GM18526 (cell line): ENCODE measurements around the gene CHERP.

ENCODE experiments used
- POLR2A ChIP-seq: IDR thresholded peaks from 3 replicates; pipeline ENCODE4 v1.6.1; 2011; ENCODE audit not compliant: insufficient read length; ENCODE audit errors: extremely low read depth

Gene CHERP

DNA sequence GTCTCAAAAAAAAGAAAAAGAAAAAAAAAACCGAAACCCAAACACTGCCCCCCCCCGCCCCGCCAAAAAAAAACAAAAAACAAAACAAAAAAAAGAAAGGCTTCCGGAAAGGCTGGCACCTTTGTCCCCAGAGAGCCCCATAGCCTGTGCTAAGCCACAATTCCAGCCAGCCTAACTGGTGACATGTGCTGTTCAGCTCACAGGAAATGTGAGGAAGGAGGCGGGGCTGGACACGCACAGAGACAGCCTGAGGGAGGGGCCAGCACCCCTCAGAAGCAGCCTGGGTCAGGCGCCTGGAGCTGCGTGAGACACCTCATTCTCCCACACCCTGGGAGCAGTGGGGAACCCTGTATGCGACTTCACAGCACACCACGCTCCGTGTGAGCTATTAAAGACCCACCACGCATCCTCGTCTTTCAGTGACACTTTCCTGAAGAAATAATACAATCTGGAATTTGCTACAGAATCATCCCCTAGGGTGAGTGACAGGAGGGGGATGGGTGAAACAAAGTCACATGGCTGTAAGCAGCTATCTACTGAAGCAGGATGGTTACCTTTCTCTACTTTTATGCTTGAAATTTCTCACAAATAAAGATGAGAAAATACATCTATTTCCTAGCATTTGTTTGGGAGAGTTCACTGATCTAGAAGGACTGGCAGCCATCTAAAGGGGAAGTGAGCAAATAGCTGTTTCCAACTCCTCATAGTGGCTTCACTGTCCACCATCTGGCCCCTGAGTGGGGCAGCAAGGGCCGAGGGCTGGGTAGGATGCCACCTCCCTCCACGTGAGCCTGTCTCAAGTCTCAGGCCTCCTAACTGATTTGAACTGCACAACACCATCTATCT, 42.2 kb upstream of the CHERP start:
- TF ChIP-seq POLR2A: peak; percentile 97

DNA sequence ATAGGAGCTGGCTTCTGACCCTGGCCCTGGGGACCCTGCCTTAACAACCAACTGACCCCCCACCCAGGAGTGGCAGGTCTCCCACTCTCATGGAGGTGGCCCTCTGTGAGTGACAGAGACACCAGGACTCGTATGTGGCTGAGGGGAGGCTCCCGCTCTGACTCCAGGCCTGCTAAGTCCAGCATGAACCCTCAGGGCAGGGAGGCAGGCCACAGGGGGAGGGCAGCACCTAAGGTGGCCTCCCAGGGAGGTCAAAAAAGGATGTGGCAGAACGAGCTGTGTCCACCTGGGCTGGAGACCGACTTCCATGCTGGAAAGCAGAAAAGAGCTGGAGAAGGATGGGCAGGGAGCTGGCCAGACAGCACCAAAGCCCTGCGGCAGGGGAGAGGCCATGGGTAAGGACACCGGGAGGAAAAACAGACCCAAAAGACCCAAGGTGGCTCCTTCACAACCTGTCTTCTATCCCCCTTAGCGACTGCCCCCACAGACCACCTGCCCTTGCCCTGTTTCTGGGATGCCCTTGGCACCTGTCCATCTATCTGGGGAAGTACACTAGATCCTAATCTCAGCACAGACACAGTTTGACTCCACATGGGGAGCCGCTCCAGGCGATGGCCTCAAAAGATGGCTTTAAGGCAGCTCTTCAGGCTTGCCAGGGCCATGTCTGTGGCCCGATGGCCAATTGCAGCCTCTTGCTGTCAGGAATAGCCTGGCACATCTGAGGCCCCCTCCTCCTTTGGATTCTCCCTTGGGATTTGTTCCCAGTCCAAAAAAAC, 40.4 kb upstream of the CHERP start:
- TF ChIP-seq POLR2A: no peak

DNA sequence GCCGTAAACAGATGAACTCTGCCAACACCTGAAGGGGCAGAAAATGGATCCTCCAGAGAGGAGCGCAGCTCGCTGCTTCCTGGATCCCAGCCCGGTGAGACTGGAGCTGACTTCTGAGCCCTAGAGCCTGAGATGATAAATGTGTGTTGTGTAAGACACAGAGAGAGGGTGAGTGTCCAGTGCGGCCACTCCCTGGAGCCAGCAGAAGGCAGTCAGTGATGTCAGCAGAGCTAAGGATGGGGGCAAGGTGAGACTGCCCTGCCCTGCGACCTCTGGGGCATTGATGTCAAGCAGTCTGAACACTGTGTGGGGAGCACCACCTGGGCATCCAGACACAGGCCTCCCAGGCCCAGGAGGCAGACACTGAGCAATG, 39.7 kb upstream of the CHERP start:
- TF ChIP-seq POLR2A: no peak

DNA sequence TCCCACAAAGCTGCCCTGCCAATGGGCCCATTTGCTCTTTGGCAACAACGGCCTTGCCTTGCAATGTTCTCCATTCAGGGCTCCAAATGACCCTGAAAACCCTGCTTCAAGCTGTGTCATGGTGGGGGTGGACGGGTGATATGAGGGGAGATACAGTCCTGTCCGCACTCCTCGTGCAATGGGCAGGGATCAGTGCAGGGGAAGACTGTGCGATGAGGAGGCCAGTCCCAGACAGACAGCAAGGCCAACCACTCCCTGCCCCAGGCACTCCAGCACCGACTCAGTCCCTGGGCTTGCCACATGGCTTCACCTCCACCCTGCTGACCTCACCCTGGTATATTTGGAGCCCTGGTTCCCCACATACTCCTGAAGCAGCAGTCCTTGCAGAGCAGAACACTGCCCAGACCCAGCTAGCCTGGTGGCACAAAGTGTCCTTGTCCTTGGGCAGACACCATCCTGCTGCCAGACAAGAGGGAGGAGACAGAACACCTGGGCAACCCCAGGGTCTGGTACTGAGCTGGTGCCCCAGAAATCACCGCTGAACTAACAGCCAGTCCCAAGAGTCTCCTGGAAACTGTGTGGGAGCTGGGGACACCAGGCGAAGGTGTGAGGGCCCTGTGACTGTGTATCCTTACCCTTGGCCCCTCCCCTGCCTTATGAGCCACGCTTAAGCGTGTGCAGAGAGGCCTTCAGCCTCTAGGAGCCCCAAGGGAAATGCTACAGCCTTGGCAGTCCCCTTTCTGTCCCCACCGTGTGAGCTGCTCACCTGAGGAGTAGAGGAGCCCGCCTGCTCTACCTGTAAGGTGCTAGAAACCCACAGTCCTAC, 39.1 kb upstream of the CHERP start:
- TF ChIP-seq POLR2A: no peak

DNA sequence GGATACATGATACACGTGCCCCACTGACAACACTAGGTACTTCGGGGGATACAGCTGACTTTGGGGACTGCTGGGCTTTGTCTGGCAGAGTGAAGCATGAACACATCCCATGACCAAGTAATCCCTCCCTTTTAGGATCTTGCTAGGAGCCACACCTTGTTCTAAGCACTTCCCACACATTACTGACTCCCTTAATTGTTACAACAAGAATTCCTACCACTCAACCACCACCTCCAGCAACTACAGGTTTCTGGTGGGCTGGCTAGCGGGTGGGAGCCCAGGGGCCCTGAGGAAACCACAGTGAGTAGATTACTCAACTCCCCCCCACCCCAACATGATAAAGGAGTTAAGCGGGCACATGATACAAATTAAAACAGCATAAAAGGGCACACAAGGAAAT, 37.1 kb upstream of the CHERP start:
- no peak for TF ChIP-seq POLR2A

DNA sequence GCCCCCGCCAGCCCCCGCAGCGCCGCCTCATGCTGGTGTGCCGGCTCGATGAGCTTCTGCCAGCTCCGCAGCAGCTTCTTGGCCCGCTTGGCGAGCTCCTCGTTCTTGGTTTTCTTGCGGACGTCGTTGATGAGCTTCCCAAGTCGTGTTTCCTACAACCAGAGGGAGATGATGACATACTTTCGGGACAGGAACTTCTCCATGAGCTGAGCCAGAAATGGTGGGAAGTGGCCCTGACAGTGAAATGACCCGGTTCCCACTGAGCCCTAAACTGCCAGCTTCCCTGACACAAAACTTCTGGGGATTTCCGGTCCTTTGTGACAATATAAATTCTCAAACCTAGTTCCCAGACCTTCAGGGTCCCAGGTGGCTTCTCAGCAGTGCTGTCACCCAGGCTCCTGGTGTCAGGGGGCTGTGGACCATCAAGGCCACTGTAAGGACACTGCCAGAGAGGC, 35.3 kb upstream of the CHERP start:
- TF ChIP-seq POLR2A: no peak

DNA sequence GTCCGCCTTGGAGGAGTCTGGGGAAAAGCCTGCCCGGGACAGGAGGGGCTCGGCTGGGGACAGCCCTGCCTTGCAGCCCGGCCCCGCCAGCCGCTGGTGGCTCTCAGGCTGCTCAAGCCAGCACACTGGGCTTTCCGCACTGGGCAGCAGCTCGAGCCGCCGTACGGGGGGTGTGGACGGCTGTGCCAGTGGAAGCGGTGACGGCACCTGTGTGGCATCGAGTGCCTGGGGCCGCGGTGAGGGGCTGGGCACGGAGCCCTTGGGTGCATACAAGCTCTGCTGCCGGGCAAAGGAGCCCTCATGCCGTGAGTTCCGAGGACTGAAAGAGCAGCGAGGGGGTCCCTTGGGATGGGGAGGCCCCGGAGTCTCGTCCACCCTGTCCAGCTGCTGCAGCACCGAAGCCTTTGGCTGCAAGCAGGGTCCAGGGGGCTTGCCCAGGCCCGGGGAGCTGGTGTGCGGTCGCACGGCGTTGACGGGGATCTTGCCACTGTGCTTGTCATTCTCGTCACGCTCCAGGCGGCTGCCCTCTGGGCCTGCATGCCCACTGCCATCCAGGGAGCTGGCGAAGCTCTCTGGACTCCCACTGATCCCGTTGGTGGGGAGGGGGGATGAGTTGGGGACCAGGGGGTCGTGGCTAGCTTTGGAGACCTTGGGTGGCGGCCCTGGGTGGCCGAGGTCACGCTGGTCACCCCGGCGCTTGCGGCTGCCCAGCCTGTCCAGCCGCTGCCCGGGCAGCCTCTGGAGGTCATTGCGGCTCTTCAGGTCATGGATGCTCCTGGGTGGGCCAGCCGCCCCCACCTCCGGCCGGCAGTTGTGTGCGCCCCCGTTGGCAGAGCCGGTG, 34.7 kb upstream of the CHERP start:
- no peak for TF ChIP-seq POLR2A

DNA sequence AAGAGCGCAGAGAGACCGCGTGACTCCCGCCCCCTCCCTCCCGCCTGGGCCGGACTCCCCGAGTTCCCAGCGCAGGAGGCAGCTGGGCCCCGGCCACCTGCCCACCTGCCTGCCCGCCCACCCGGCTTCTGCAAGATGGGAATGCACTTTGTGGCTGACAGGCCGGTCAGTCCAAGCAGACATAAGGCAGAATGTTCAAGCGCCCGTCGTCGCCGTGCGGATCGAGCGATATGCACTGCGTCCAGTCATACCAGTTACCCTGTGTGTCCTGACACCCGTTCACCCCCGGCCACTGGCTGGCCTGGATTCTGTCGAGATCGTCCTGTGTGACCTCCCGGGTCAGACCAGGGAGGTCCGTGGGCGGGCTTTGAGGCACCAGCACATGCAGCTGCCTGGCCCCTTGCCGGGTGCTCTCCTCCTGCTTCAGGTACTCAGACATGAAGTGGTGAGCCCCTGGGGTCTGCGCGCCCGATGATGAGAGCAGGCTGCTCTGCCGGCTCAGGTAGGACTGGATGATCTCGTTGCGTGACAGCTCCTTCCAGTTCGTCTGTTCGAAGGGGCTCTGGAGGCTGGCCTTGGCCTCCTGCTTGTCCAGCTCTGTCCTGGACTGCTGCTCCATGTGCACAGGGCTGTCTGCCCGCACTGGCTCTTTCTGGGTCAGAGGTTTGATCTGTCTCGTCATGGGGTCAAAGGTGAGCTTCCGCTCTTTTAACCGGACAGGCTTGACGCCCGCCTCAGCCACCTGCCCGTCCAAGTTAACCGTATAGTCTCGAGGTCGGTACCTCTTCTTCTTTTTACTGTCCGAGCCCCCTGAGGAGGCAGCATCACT, 33.8 kb upstream of the CHERP start:
- TF ChIP-seq POLR2A: no peak

DNA sequence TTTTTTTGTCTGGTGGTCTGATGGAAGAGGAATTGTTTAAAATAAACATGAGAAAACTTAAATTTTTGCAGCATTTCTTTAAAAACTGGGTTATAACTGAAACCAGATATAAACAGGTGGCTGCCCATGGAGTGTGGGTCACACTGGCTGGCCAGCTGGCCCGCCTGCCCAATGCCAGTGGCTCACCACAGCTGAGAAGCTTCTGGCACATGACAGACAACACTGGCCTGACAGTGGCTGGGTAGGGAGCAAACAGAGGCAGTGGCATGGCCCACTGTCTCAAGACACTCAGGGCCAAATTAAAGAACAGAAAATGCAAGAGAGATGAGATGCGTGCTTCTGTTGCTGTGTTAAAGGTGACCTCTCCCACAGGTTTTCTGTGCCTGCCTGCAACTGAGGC, 33.0 kb upstream of the CHERP start:
- no peak for TF ChIP-seq POLR2A

DNA sequence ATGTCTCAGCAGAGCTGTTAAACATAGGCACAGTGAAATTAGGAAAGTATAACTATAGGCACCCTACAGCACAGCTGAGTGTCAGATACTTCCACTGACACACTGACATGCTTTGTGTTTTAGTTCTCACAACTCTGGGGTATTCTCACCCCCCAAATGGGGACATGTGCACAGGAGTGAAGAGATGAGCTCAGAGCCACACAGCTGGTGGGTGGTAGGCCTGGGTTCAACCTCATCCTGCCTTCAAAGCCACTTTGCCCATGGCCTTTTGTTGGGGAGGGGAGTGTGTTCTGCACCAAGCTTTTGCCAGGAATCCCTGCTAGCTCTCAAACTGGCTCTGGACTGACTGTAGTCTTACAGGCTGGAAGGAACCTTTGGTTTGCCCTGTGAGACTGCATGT, 31.7 kb upstream of the CHERP start:
- no peak for TF ChIP-seq POLR2A

DNA sequence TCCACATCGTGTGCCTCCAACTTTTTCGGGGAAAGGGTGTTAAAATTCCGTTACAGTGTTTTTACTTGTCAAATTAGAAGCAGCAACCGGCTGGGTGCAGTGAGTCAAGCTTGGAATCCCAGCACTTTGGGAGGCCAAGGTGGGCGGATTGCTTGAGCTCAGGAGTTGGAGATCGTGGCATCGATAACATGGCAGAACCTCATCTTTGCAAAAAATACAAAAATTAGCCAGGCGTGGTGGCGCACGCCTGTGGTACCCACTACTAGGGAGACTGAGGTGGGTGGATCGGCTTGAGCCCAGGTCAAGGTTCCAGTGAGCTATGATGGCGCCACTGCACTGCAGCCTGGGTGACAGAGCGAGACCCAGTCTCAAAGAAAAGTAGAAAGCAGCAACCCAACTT, 31.1 kb upstream of the CHERP start:
- TF ChIP-seq POLR2A: no peak

DNA sequence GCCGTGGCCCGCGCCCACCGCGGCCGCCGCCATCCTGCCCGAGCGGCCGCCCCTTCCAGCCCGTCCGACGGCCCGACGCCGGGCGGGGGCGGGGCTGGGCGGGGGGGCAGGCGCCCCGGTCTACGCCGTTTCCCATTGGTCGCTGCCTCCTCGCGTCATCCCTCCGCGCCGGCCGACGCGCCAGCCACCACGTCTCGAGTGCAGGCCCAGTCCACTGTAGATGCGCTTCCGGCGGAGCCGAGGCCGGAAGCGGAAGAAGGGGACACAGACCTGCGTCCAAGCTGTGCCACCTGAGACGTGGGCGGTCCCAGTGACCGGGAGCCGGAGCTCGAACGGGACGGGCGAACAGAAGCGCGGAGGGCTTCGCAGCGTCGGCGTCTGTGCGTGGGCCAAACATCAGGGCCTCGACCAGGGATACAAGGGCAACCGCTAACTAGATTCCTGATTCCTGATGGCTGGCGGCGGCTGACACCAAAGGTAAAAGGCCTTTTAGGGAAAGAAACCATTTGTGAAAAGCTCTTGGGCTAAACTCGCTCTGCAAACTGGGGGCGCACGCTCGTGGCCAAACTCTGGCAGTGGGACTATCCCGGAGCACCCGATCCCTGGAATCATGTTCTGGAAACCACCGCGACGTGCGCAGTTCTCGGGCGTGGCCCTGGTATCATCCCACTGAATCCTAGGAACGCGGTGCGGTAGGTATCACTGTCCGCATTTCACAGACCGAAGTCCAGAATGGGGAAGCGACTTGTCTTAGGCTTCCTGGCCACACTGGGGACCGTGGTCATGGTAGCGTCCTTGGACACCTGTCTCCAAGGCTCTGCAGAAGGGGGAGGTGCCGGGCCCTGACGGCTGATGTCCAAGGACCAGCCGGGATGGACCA, 30.3 kb upstream of the CHERP start, which contains the start of gene SLC35E1:
Gene SLC35E1, minus strand, starts transcription at position 84 of the 880 bp plus-strand sequence. Its CDS starts 51 bp downstream, at position 33.
- peak; percentile 88 for TF ChIP-seq POLR2A
